ENCODE measurements around the gene JAKMIP2.

JAKMIP2 gene

GRCh38 chr5:147786142-147786541, 3.6 kb upstream of the JAKMIP2 start:
- Histone ChIP-seq H3K36me3 (ENCODE audit: insufficient read depth, low read length) (no peaks in the 10 kb centered on the region), H3K9me3 (ENCODE audit: low read length) (no peaks in the 10 kb centered on the region), H3K4me1 (ENCODE audit: insufficient read depth, low read length) (peaks cover 23% of the 10 kb centered on the region), H3K27ac (ENCODE audit: low read depth, low read length) (no peak overlapping the region), H3K4me3 (ENCODE audit: low read depth in 1 of 2, low read length in 2 of 2) (no peak overlapping the region), H3K9ac (ENCODE audit: low read length) (no peak overlapping the region), H3K27me3 (ENCODE audit: control insufficient read depth in 1 of 2, insufficient read depth in 2 of 2, low read length in 2 of 2) (no peaks in the 10 kb centered on the region)

- no peaks in the 10 kb centered on the region for H3K36me3 ChIP-seq (ENCODE audit: insufficient read depth, low read length)
- H3K27me3 ChIP-seq (ENCODE audit: control insufficient read depth in 1 of 2, insufficient read depth in 2 of 2, low read length in 2 of 2) = no peaks in the 10 kb centered on the region
- H3K9ac ChIP-seq (ENCODE audit: low read length) = no peak overlapping the region
- H3K4me1 ChIP-seq (ENCODE audit: insufficient read depth, low read length) = peaks cover 23% of the 10 kb centered on the region
- no peaks in the 10 kb centered on the region for H3K9me3 ChIP-seq (ENCODE audit: low read length)
- no peak overlapping the region for H3K27ac ChIP-seq (ENCODE audit: low read depth, low read length)
- no peak overlapping the region for H3K4me3 ChIP-seq (ENCODE audit: low read depth in 1 of 2, low read length in 2 of 2)
These were observed 1.8 kb upstream of the JAKMIP2 start for GRCh38 chr5:147784146-147784987.

GRCh38 chr5:147780924-147781573, 1.5 kb downstream of the JAKMIP2 start:
- Histone ChIP-seq H3K27ac (ENCODE audit: low read depth, low read length) (no peak overlapping the region), H3K9me3 (ENCODE audit: low read length) (no peaks in the 10 kb centered on the region), H3K9ac (ENCODE audit: low read length) (no peak overlapping the region), H3K27me3 (ENCODE audit: control insufficient read depth in 1 of 2, insufficient read depth in 2 of 2, low read length in 2 of 2) (no peaks in the 10 kb centered on the region), H3K4me3 (ENCODE audit: low read depth in 1 of 2, low read length in 2 of 2) (no peak overlapping the region), H3K36me3 (ENCODE audit: insufficient read depth, low read length) (no peaks in the 10 kb centered on the region), H3K4me1 (ENCODE audit: insufficient read depth, low read length) (no peaks in the 10 kb centered on the region)

GRCh38 chr5:147779694-147780093, 2.8 kb downstream of the JAKMIP2 start:
- H3K27ac ChIP-seq (ENCODE audit: low read depth, low read length) = no peak overlapping the region
- H3K9ac ChIP-seq (ENCODE audit: low read length) = no peak overlapping the region
- H3K4me1 ChIP-seq (ENCODE audit: insufficient read depth, low read length) = no peaks in the 10 kb centered on the region
- H3K27me3 ChIP-seq (ENCODE audit: control insufficient read depth in 1 of 2, insufficient read depth in 2 of 2, low read length in 2 of 2) = no peaks in the 10 kb centered on the region
- H3K36me3 ChIP-seq (ENCODE audit: insufficient read depth, low read length) = no peaks in the 10 kb centered on the region
- no peak overlapping the region for H3K4me3 ChIP-seq (ENCODE audit: low read depth in 1 of 2, low read length in 2 of 2)
- H3K9me3 ChIP-seq (ENCODE audit: low read length) = no peaks in the 10 kb centered on the region

GRCh38 chr5:147776989-147777388, 5.5 kb downstream of the JAKMIP2 start:
- Histone ChIP-seq H3K36me3 (ENCODE audit: insufficient read depth, low read length) (no peaks in the 10 kb centered on the region), H3K27me3 (ENCODE audit: control insufficient read depth in 1 of 2, insufficient read depth in 2 of 2, low read length in 2 of 2) (no peaks in the 10 kb centered on the region), H3K9me3 (ENCODE audit: low read length) (no peaks in the 10 kb centered on the region), H3K9ac (ENCODE audit: low read length) (no peak overlapping the region), H3K27ac (ENCODE audit: low read depth, low read length) (no peak overlapping the region), H3K4me3 (ENCODE audit: low read depth in 1 of 2, low read length in 2 of 2) (no peak overlapping the region), H3K4me1 (ENCODE audit: insufficient read depth, low read length) (no peaks in the 10 kb centered on the region)

GRCh38 chr5:147773587-147773986, 8.9 kb downstream of the JAKMIP2 start:
- H3K9ac ChIP-seq (ENCODE audit: low read length) = no peak overlapping the region
- H3K27me3 ChIP-seq (ENCODE audit: control insufficient read depth in 1 of 2, insufficient read depth in 2 of 2, low read length in 2 of 2) = no peaks in the 10 kb centered on the region
- no peak overlapping the region for H3K4me3 ChIP-seq (ENCODE audit: low read depth in 1 of 2, low read length in 2 of 2)
- no peak overlapping the region for H3K27ac ChIP-seq (ENCODE audit: low read depth, low read length)
- H3K9me3 ChIP-seq (ENCODE audit: low read length) = no peaks in the 10 kb centered on the region
- no peaks in the 10 kb centered on the region for H3K4me1 ChIP-seq (ENCODE audit: insufficient read depth, low read length)
- H3K36me3 ChIP-seq (ENCODE audit: insufficient read depth, low read length) = no peaks in the 10 kb centered on the region

- no peaks in the 10 kb centered on the region for H3K4me1 ChIP-seq (ENCODE audit: insufficient read depth, low read length)
- no peaks in the 10 kb centered on the region for H3K9me3 ChIP-seq (ENCODE audit: low read length)
- no peaks in the 10 kb centered on the region for H3K27me3 ChIP-seq (ENCODE audit: control insufficient read depth in 1 of 2, insufficient read depth in 2 of 2, low read length in 2 of 2)
- H3K27ac ChIP-seq (ENCODE audit: low read depth, low read length) = no peak overlapping the region
- H3K4me3 ChIP-seq (ENCODE audit: low read depth in 1 of 2, low read length in 2 of 2) = no peak overlapping the region
- no peak overlapping the region for H3K9ac ChIP-seq (ENCODE audit: low read length)
- no peaks in the 10 kb centered on the region for H3K36me3 ChIP-seq (ENCODE audit: insufficient read depth, low read length)
These were observed 9.4 kb downstream of the JAKMIP2 start for GRCh38 chr5:147773139-147773538.

GRCh38 chr5:147767048-147767447, 15.5 kb downstream of the JAKMIP2 start:
- H3K4me1 ChIP-seq (ENCODE audit: insufficient read depth, low read length) = no peaks in the 10 kb centered on the region
- H3K27ac ChIP-seq (ENCODE audit: low read depth, low read length) = no peak overlapping the region
- no peak overlapping the region for H3K9ac ChIP-seq (ENCODE audit: low read length)
- H3K36me3 ChIP-seq (ENCODE audit: insufficient read depth, low read length) = no peaks in the 10 kb centered on the region
- no peak overlapping the region for H3K4me3 ChIP-seq (ENCODE audit: low read depth in 1 of 2, low read length in 2 of 2)
- no peaks in the 10 kb centered on the region for H3K9me3 ChIP-seq (ENCODE audit: low read length)
- no peaks in the 10 kb centered on the region for H3K27me3 ChIP-seq (ENCODE audit: control insufficient read depth in 1 of 2, insufficient read depth in 2 of 2, low read length in 2 of 2)

GRCh38 chr5:147763791-147764525, 18.6 kb downstream of the JAKMIP2 start:
- H3K9ac ChIP-seq (ENCODE audit: low read length) = no peak overlapping the region

GRCh38 chr5:147760086-147760875, 22.2 kb downstream of the JAKMIP2 start:
- no peak overlapping the region for H3K4me3 ChIP-seq (ENCODE audit: low read depth in 1 of 2, low read length in 2 of 2)
- H3K27ac ChIP-seq (ENCODE audit: low read depth, low read length) = no peak overlapping the region
- no peaks in the 10 kb centered on the region for H3K9me3 ChIP-seq (ENCODE audit: low read length)
- no peaks in the 10 kb centered on the region for H3K36me3 ChIP-seq (ENCODE audit: insufficient read depth, low read length)
- no peaks in the 10 kb centered on the region for H3K27me3 ChIP-seq (ENCODE audit: control insufficient read depth in 1 of 2, insufficient read depth in 2 of 2, low read length in 2 of 2)
- H3K9ac ChIP-seq (ENCODE audit: low read length) = no peak overlapping the region
- H3K4me1 ChIP-seq (ENCODE audit: insufficient read depth, low read length) = no peaks in the 10 kb centered on the region

More at GRCh38 chr5:147763791-147764525, 18.6 kb downstream of the JAKMIP2 start:
- no peaks in the 10 kb centered on the region for H3K36me3 ChIP-seq (ENCODE audit: insufficient read depth, low read length)
- no peaks in the 10 kb centered on the region for H3K9me3 ChIP-seq (ENCODE audit: low read length)
- H3K27ac ChIP-seq (ENCODE audit: low read depth, low read length) = no peak overlapping the region
- no peak overlapping the region for H3K4me3 ChIP-seq (ENCODE audit: low read depth in 1 of 2, low read length in 2 of 2)
- no peaks in the 10 kb centered on the region for H3K27me3 ChIP-seq (ENCODE audit: control insufficient read depth in 1 of 2, insufficient read depth in 2 of 2, low read length in 2 of 2)
- no peaks in the 10 kb centered on the region for H3K4me1 ChIP-seq (ENCODE audit: insufficient read depth, low read length)

GRCh38 chr5:147759441-147759840, 23.1 kb downstream of the JAKMIP2 start:
- H3K36me3 ChIP-seq (ENCODE audit: insufficient read depth, low read length) = no peaks in the 10 kb centered on the region
- no peak overlapping the region for H3K4me3 ChIP-seq (ENCODE audit: low read depth in 1 of 2, low read length in 2 of 2)
- no peaks in the 10 kb centered on the region for H3K9me3 ChIP-seq (ENCODE audit: low read length)
- H3K9ac ChIP-seq (ENCODE audit: low read length) = no peak overlapping the region
- H3K27ac ChIP-seq (ENCODE audit: low read depth, low read length) = no peak overlapping the region
- H3K4me1 ChIP-seq (ENCODE audit: insufficient read depth, low read length) = no peaks in the 10 kb centered on the region
- H3K27me3 ChIP-seq (ENCODE audit: control insufficient read depth in 1 of 2, insufficient read depth in 2 of 2, low read length in 2 of 2) = no peaks in the 10 kb centered on the region

Measured in muscle layer of colon (tissue), 2 donors.